D721Med (cell line): ENCODE results near the gene MAP3K20.
"Not testable (repeated sequence)": the region's sequence is repeated elsewhere in the genome, so short reads cannot be mapped to it uniquely, and the experiment has no call there.

Source experiments
- DNase-seq: peaks from one replicate; pipeline ENCODE4 v3.0.0; 2011; ENCODE audit warnings: low spot score; ENCODE audit not compliant: insufficient read length
- FAIRE-seq: peaks from 2 replicates; lab custom pipeline; 2011; peaks lifted over from hg19 to GRCh38; lab: Jason Lieb, UNC
- CTCF ChIP-seq: IDR thresholded peaks from 2 replicates; pipeline ENCODE4 v1.5.1; 2012; ENCODE audit warnings: mild to moderate bottlenecking, control low read depth; ENCODE audit not compliant: insufficient read depth; ENCODE audit errors: missing control alignments

The MAP3K20 gene

GRCh38 chr2:173171924-173172643 is 96.4 kb downstream of the MAP3K20 start:
- no peak for DNase-seq
- TF ChIP-seq CTCF: no peak
- FAIRE-seq: no peak

GRCh38 chr2:173174339-173174738 is 98.7 kb downstream of the MAP3K20 start:
- not testable (repeated sequence) for FAIRE-seq, DNase-seq

- DNase-seq (no peak), FAIRE-seq (no peak)
- no peak for TF ChIP-seq CTCF
These were observed 99.6 kb downstream of the MAP3K20 start for GRCh38 chr2:173175222-173175621.

- no peak for FAIRE-seq
- DNase-seq: no peak
- TF ChIP-seq CTCF: no peak
These were observed 106.3 kb downstream of the MAP3K20 start for GRCh38 chr2:173181982-173182381.

GRCh38 chr2:173184031-173185004 is 108.7 kb downstream of the MAP3K20 start:
- DNase-seq: no peak
- no peak for FAIRE-seq

GRCh38 chr2:173185437-173185836 is 109.8 kb downstream of the MAP3K20 start:
- no peak for TF ChIP-seq CTCF
- DNase-seq (no peak), FAIRE-seq (no peak)

More at GRCh38 chr2:173184031-173185004, 108.7 kb downstream of the MAP3K20 start:
- TF ChIP-seq CTCF: no peak

GRCh38 chr2:173187941-173188788 is 112.5 kb downstream of the MAP3K20 start:
- FAIRE-seq: no peak
- DNase-seq: no peak
- TF ChIP-seq CTCF: no peak
